SIG-M5 treated with dmso at 0.1 percent for 504 hours (cell line): Measurements from ENCODE around the gene TRIP11.
A peak's percentile ranks its signal among the peaks of the same experiment; 100 is the strongest.

Experiments used
- DNase-seq: peaks from one replicate; lab custom pipeline; 2025; ENCODE audit not compliant: unreplicated experiment; lab: John Stamatoyannopoulos, UW

The TRIP11 gene

DNA sequence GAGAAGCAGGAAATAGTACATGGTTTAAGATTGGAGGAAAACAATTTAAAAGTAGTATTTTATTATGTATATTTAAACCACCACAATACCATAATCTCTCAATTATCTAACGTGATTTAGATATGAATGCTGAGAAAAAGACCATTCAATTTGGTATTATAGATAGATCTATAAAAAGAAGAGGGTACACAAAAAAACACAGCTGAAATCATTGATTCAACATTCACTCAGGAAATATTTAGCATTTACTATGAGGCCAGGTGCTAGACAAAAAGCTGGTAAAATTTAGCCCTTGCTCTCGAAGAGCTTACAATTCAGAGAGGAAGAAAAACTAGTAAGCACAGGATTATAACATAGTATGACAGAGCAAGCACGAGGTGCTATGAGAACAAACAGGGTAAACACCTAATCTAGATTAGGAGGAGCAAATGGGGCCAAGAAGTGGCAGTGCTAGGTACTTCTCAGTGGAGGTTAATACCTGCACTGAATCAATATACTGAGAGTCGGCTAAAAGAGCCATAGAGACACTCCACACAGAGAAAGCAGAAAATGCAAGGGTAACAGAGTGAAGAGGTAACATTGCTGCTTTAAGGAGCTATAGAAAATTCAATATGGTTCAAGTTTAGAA is 27.6 kb downstream of the TRIP11 start:
- no peak for DNase-seq

DNA sequence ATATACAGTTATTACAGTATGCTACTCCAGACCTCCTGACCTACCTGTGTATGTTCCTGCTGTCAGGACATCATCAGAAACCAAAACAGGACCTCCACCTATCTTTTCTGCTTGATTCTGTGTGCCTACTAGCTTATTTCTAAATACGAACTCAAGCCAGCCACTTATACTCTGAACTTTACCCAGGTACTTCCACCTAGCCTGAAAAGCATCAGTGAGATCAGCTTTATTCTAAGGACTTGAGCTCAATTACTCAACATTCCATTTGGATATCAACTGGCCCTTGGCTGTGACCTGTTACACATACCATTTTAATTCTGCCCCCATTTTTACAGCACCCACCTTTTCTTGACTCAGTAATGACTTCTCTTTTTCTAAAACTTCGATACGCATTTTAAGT is 29.2 kb downstream of the TRIP11 start:
- no peak for DNase-seq

GRCh38 chr14:92009604-92010003 is 30.3 kb downstream of the TRIP11 start:
- no peak for DNase-seq

- no peak for DNase-seq
Measured at GRCh38 chr14:92005019-92005418, 34.8 kb downstream of the TRIP11 start.

DNA sequence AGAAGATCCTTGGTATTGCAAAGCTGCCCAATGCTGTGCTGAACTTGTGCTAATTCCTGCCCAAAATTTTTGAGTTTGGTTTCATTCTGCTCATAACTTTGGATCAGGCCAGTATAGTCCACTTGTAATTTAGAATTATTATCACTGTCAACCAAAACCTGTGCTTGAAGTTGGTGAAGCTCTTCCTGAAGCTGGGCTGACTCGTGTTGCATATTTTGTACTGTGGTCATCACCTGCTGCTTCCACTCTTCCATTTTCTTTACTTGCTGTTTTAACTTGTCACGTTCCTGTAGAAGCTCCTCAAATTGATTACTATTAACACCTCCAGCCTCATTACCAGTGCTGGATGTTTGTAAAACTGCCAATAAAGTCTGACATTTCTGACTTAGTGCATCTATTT is 35.8 kb downstream of the TRIP11 start:
- no peak for DNase-seq

GRCh38 chr14:91998667-91999570 is 40.9 kb downstream of the TRIP11 start:
- no peak for DNase-seq

DNA sequence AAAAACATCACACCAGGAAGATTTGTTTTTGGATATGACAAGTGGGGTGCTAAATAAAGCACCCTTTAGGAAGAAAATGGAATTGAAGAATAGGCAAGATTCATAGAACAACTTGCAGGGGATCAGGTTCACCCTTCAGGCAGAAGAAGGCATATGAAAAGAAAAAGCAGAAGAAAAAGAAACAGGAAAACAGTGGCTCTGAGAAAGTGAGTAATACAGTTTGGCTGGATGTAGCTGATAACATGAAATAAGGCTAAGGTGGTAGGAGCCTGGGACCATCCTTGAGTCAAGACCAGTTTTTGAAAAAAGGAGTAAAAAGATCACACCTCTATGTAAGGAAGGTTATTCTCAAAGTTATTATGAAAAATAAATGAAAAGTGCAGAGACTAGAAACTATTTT is 42.4 kb downstream of the TRIP11 start:
- DNase-seq, result no peak

DNA sequence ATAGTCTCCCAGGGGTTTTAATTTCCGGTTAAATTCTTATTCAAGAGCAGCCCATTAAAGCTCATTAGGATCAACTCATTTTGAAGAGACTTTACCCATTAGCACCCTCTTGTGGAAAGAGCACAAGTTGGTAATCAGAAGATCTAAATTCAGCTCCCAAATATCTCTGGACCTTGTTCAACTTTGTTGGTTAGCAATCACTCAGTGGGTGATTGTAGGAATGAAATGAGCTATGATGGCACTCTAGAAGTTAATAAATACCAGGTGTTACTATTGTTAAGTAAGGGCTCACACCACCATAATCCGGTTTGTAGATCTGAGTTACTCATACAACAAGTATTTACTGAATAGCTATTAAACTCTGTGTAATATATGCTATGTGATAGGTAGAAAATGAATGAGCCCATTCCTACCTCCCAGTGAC is 42.9 kb downstream of the TRIP11 start:
- peak; percentile 52 for DNase-seq

GRCh38 chr14:91987192-91987591 is 52.7 kb downstream of the TRIP11 start:
- DNase-seq, result no peak

DNA sequence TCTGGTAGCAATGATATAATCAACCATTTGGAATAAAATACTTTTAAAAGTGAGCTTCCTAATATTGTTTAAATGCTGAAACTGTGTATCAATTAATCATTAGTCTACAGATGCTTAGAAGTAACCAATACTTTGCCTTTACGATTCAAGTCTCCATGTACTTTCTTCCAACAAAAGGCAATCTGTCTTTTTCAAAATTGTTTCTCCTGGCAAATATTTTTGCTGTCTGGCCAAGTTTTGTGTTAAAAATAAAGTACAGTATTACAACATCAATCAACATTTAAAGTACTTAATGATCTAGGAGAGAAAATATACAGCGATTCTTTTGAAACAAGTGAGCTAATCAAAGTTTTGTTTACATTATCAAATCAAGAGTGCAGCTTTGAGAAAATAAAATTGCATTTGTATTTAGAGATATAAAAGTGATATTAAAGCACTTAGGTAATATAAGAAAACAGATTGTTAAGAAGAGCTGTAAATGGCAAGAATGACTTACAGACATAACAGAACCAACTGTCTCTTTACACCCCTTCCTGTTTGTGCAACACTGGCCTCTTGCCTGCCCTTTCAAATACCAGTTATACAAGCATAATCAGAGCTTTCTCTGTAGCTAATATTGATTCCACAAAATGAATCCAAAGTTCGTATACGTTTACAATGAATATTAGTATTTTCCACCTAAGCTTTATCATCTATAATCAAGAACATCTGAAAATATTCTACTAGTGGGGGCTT is 54.2 kb downstream of the TRIP11 start:
- DNase-seq, result no peak

- DNase-seq, result no peak
Measured at GRCh38 chr14:91985008-91985407, 54.9 kb downstream of the TRIP11 start.

GRCh38 chr14:91983588-91983987 is 56.3 kb downstream of the TRIP11 start:
- DNase-seq, result no peak

DNA sequence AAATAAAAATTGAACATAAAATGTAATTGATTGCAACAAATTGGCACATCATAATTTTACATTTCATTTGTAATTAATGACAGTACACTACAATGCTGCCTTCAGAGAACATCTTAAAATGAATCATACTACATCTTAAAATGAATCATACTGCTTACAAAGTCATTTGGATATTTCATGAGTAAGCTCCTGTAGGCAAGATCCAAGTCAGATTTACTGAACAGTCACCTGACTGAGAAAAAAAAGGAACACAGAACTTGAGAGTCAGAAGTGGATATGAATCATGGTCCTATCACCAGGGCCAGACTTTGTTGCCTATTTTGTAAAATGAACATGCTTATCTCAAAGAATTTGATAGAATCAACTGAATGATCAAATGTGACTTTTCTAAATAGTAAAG is 59.7 kb downstream of the TRIP11 start:
- peak; percentile 43 for DNase-seq

DNA sequence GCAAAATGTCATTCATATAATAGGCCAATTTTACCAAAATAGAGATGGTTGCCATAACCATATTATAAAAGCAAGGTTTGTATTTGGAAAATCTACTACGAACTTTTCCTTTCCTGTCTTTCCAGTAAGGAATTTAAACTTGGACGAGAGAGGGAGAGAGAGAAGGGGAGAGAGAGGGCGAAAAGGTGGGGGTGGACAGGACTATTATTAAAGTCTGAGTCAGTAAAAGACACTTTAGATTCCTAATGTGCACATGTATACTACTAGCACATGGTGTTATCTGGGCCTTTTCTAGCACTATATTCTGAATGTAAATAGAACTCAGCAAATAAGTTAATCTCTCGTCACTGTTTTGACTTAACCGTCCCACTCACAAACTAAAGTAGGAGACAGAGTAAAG is 62.0 kb downstream of the TRIP11 start:
- no peak for DNase-seq

GRCh38 chr14:91975763-91976162 is 64.1 kb downstream of the TRIP11 start:
- no peak for DNase-seq

- no peak for DNase-seq
Measured at GRCh38 chr14:91971188-91971778, 68.6 kb downstream of the TRIP11 start.

DNA sequence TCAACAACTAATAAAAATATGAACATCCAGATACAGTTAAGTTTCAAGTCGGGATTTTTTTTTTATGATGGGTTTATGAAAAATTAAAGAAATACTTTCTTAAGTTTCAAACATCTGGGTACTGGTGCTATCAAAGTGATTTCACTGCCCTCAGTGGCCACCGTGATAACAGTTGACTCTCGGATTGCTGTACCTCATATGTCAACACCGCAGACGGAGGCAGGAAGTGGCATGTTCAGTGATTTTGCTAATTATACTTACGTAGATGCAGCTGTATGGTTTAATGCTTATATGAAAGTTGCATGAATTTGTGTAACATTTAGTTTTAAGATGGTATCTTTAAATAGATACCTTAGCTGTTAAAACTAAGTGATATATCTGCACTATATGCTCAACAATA is 71.6 kb downstream of the TRIP11 start:
- DNase-seq, result no peak

DNA sequence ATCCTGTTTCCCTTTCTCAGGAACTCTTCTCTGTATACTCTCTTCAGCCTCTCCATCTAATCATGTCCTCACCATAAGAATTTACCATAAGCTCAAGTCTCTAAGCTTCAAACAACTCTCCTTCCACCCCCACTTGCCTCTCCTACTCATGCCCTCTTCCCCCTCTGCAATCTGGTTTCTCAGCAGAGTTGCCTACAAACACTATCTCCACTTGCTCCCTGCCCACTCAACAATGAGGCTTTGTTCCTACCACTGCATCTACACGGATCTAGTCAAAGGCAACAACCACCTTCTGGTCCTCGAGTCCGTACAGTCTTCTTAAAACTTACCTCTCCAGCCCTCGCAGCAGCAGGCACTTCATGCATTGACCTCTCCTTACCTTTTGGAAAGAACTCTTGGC is 75.1 kb downstream of the TRIP11 start:
- DNase-seq, result no peak

DNA sequence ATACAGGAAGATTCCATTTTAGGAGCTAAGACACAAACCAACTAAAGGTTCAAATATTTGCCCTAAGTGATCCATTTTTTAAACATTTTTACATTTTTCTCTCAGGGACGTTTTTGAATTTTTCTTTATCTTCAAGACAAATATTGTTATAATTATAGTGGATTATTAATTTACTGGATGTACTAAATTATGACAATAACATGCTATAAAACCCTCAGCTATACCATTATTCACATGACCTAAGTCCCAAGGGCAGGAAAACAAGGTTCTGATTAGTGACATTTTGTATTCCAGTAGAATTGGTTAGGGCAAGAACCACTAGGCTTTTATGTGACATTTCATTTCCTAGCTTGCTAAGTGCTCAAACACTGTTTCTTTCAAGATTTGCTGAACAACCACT is 75.8 kb downstream of the TRIP11 start:
- DNase-seq, result no peak

- no peak for DNase-seq
Measured at GRCh38 chr14:91963465-91963864, 76.4 kb downstream of the TRIP11 start.
